ENCODE results near the gene NUBP1. TPM values are rescaled to one million over a fixed set of nuclear protein-coding genes. Genes with fewer than 3 reads are reported as not detected.

NUBP1 gene
- total RNA-seq, 6 experiments from 2014 or later, result 14.0 to 27.4 (median 20.9) TPM

DNA sequence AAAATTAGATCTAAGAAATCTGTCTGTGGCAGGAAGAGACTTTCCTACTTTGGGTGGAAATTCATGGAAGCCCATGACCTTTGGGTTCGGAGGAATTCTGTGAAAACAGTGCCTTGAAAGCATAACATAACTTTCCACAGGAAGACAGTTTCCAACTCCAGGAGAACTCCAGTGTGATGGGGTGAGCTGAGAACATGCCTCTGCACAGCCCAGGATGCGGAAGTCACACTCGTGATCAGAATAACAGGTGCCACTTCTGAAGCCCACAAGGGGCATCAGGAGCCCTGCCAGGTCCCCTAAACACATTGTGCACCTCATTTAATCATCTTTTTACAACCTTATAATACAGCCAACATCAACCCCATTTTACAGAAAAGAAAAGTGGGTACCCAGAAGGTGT lies 65.2 kb downstream of the NUBP1 start:
- Histone ChIP-seq H3K4me1 (no peaks in the 10 kb centered on the region), H3K36me3 (no peaks in the 10 kb centered on the region), H3K27me3 (no peaks in the 10 kb centered on the region), H3K9me3 (no peaks in the 10 kb centered on the region), H3K27ac (no peak overlapping the region), H3K4me3 (no peak overlapping the region)
- intact Hi-C loops (cut with DNase I), result no loop called here
- WGBS (ENCODE audit: insufficient coverage, low coverage, low lambda C conversion rate, missing lambda C conversion rate), result 60% methylated on average over 1 of the region's 3 CpGs
- no peak for DNase-seq
- TF ChIP-seq POLR2A (IDR thresholded peaks at IDR 0.05), result no peak
- TF ChIP-seq, protein P1, sequence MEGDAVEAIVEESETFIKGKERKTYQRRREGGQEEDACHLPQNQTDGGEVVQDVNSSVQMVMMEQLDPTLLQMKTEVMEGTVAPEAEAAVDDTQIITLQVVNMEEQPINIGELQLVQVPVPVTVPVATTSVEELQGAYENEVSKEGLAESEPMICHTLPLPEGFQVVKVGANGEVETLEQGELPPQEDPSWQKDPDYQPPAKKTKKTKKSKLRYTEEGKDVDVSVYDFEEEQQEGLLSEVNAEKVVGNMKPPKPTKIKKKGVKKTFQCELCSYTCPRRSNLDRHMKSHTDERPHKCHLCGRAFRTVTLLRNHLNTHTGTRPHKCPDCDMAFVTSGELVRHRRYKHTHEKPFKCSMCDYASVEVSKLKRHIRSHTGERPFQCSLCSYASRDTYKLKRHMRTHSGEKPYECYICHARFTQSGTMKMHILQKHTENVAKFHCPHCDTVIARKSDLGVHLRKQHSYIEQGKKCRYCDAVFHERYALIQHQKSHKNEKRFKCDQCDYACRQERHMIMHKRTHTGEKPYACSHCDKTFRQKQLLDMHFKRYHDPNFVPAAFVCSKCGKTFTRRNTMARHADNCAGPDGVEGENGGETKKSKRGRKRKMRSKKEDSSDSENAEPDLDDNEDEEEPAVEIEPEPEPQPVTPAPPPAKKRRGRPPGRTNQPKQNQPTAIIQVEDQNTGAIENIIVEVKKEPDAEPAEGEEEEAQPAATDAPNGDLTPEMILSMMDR (IDR thresholded peaks at IDR 0.05), result no peak
- ATAC-seq, result no peak

DNA sequence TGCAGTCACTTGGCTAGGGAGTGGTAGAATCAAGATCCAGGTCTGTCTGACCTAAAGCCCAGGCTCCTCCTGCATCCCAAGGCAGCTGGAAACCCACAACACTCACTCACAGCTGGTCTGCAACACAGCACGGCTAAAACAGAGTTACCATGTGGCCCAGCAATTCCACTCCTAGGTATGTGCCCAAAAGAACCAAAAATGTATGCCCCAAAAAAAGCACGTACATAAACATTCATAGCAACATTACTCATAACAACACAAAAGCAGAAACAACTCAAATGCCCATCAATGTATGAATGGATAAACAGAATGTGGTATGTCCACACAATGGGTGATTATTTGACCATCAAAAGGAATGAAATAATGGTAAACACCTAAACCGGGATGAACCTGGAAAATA lies 66.1 kb downstream of the NUBP1 start:
- no peaks in the 10 kb centered on the region for H3K4me1 ChIP-seq
- intact Hi-C loops (cut with DNase I), result no loop called here
- no peak for DNase-seq
- no peaks in the 10 kb centered on the region for H3K36me3 ChIP-seq
- no peak for ATAC-seq
- no peak for TF ChIP-seq POLR2A (IDR thresholded peaks at IDR 0.05)
- TF ChIP-seq, protein P1 (IDR thresholded peaks at IDR 0.05), result no peak
- H3K27me3 ChIP-seq, result no peaks in the 10 kb centered on the region
- H3K4me3 ChIP-seq, result no peak overlapping the region
- H3K27ac ChIP-seq, result no peak overlapping the region
- H3K9me3 ChIP-seq, result no peaks in the 10 kb centered on the region
- WGBS (ENCODE audit: insufficient coverage, low coverage, low lambda C conversion rate, missing lambda C conversion rate), result 90% methylated on average over 3 of the region's 3 CpGs

DNA sequence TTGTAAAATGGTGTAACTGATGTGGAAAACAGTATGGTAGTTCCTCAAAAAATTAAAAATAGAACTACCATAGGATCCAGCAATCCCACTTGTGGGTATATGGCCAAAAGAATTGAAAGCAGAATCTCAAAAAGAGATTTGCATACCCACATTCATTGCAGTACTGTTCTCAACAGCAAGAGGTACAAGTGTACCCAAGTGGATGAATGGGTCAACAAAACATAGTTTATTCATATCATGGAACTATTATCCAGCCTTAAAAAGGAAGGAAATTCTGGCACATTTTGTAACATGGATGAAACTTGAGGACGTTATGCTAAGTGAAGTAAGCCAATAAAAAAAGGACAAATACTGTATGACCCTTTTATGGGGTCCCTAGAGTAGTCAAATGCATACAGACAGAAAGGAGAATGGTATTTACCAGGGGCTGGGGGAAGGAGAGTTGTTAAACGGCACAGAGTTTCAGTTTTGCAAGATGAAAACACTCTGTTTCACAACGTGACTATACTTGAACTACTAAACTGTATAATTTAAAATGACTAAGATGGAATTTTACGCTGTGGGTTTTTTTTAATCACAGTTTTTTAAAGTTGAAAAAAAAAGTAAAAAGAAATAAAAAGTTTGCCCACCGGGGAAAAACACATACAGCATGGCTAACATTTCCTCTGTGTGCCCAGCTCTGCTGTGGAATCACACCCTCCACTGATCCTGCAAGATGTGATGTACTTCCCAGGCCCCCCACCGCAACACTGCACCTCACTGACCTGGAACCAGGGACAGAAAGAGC lies 68.9 kb downstream of the NUBP1 start:
- WGBS (ENCODE audit: insufficient coverage, low coverage, low lambda C conversion rate, missing lambda C conversion rate), result 51% methylated on average over 6 of the region's 6 CpGs
- no peak overlapping the region for H3K27ac ChIP-seq
- intact Hi-C loops (cut with DNase I), result no loop called here
- H3K9me3 ChIP-seq, result no peaks in the 10 kb centered on the region
- no peaks in the 10 kb centered on the region for H3K4me1 ChIP-seq
- no peak overlapping the region for H3K4me3 ChIP-seq
- no peak for TF ChIP-seq POLR2A (IDR thresholded peaks at IDR 0.05)
- TF ChIP-seq, protein P1 (IDR thresholded peaks at IDR 0.05), result no peak
- H3K36me3 ChIP-seq, result no peaks in the 10 kb centered on the region
- DNase-seq, result no peak
- no peaks in the 10 kb centered on the region for H3K27me3 ChIP-seq
- no peak for ATAC-seq

DNA sequence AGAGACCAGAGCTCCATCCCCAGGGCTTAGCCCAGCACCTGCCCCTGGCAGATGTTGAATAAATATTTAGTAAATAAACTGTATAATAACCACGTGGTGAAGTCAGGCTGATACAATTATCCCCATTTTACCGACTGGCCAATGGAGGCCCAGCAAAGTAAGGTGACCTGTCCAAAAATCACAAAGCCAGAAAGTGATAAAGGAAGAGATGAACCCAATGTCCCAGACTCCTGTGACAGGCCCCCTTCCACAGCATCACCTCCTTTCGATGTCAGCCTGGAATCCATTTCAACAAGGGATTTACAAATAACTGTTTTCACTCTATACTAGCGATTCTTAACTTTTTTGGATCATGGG lies 69.4 kb downstream of the NUBP1 start:
- H3K4me1 ChIP-seq, result no peaks in the 10 kb centered on the region
- H3K27ac ChIP-seq, result no peak overlapping the region
- no peaks in the 10 kb centered on the region for H3K9me3 ChIP-seq
- intact Hi-C loops (cut with DNase I), result no loop called here
- no peak for ATAC-seq
- DNase-seq, result no peak
- no peaks in the 10 kb centered on the region for H3K27me3 ChIP-seq
- TF ChIP-seq, protein P1 (IDR thresholded peaks at IDR 0.05), result no peak
- TF ChIP-seq POLR2A (IDR thresholded peaks at IDR 0.05), result no peak
- no peaks in the 10 kb centered on the region for H3K36me3 ChIP-seq
- no peak overlapping the region for H3K4me3 ChIP-seq
- 67% methylated on average over 4 of the region's 4 CpGs for WGBS (ENCODE audit: insufficient coverage, low coverage, low lambda C conversion rate, missing lambda C conversion rate)

Data from right lobe of liver (tissue), 6 donors.